A549 (cell line): ENCODE measurements around the gene CADPS2. TPM values are rescaled to one million over a fixed set of nuclear protein-coding genes. Genes with fewer than 3 reads are reported as not detected.

Experiments used
- ATAC-seq, 2 experiments: fragments of 200-7000 bp in 1 of 2; fragments of >200 bp in 1 of 2; cut with Nextera tagmentation in 1 of 2; cut with Tn5 transposase in 1 of 2; 3 replicates each; pipeline versions ENCODE4 v1.8.0 to v1.9.1; 2018 to 2020; ENCODE audit warnings: mild to moderate bottlenecking in 1 of 2, moderate library complexity in 1 of 2
- CTCF ChIA-PET: fragments of 300-600 bp; sonication (Branson Sonifier 250); formaldehyde crosslinking; extraction: SDS; loops from one replicate; lab custom pipeline; 2021; ENCODE audit warnings: antibody characterized with exemption, inconsistent platforms; lab: Yijun Ruan, JAX
- POLR2A ChIA-PET: fragments of 350-600 bp; formaldehyde crosslinking; extraction: SDS; loops from one replicate; lab custom pipeline; 2021; ENCODE audit warnings: antibody characterized with exemption, inconsistent platforms; lab: Yijun Ruan, JAX
- DNase-seq, 2 experiments: peaks; one replicate each; pipeline versions ENCODE4 v3.0.0 to v3.0.0-alpha.2; 2011 to 2016; ENCODE audit warnings: low read depth in 1 of 2, low spot score in 1 of 2
- FAIRE-seq: peaks from 2 replicates; lab custom pipeline; 2011; peaks lifted over from hg19 to GRCh38; lab: Jason Lieb, UNC
- H3K27ac ChIP-seq, 2 experiments: fragments of >200 bp; sonication (Bioruptor Twin); formaldehyde crosslinking; 3 replicates each; pipeline ENCODE4 v1.5.1; 2016 to 2017
- H3K4me1 ChIP-seq: fragments of >200 bp; sonication (Bioruptor Twin); formaldehyde crosslinking; 3 replicates; pipeline ENCODE4 v1.6.1; 2016
- H3K4me2 ChIP-seq: fragments of >200 bp; sonication (Bioruptor Twin); formaldehyde crosslinking; 3 replicates; pipeline ENCODE4 v1.6.1; 2016
- H3K4me3 ChIP-seq: fragments of >200 bp; sonication (Bioruptor Twin); formaldehyde crosslinking; 3 replicates; pipeline ENCODE4 v1.5.1; 2016
- H3K9me3 ChIP-seq: fragments of >200 bp; sonication (Bioruptor Twin); formaldehyde crosslinking; 3 replicates; pipeline ENCODE4 v1.6.1; 2016
- BHLHE40 ChIP-seq: IDR thresholded peaks from 2 replicates; pipeline ENCODE4 v1.6.1; 2012; ENCODE audit warnings: low read depth, low read length, inconsistent platforms
- CBX2 ChIP-seq: fragments of 200-600 bp; sonication (generic); IDR thresholded peaks from 2 replicates; pipeline ENCODE4 v1.6.1; 2016; ENCODE audit warnings: low read depth, mild to moderate bottlenecking, borderline replicate concordance
- CHD2 ChIP-seq: fragments of 150-350 bp; IDR thresholded peaks from 2 replicates; pipeline ENCODE4 v1.6.1; 2014; ENCODE audit warnings: low read length; ENCODE audit not compliant: partially characterized antibody
- EHF ChIP-seq: fragments of 250-450 bp; sonication (Bioruptor Pico); IDR thresholded peaks from 2 replicates; pipeline ENCODE4 v1.5.0; 2020; ENCODE audit warnings: mild to moderate bottlenecking
- EP300 ChIP-seq, 2 experiments: fragments of >200 bp; sonication (Bioruptor Twin); formaldehyde crosslinking; IDR thresholded peaks; 2 replicates in 1 of 2; 3 replicates in 1 of 2; pipeline ENCODE4 v1.6.1; 2016 to 2017
- ESRRA ChIP-seq: fragments of 150-350 bp; IDR thresholded peaks from 2 replicates; pipeline ENCODE4 v1.6.1; 2014; ENCODE audit warnings: mild to moderate bottlenecking, low read length, borderline replicate concordance
- GATA3 ChIP-seq: IDR thresholded peaks from 2 replicates; pipeline ENCODE4 v1.6.1; 2012; ENCODE audit warnings: borderline replicate concordance
- HEYL ChIP-seq: fragments of 250-450 bp; sonication (Bioruptor Pico); IDR thresholded peaks from 2 replicates; pipeline ENCODE4 v1.8.0; 2021; ENCODE audit warnings: mild to moderate bottlenecking, moderate library complexity
- HOXB13 ChIP-seq: fragments of 250-450 bp; sonication (Bioruptor Pico); IDR thresholded peaks from 2 replicates; pipeline ENCODE4 v1.5.0; 2020; ENCODE audit warnings: low read depth, mild to moderate bottlenecking, moderate library complexity
- JUN ChIP-seq, 2 experiments: fragments of >200 bp; sonication (Bioruptor Twin); formaldehyde crosslinking; IDR thresholded peaks; 2 replicates in 1 of 2; 3 replicates in 1 of 2; pipeline ENCODE4 v1.6.1; 2016 to 2017
- KDM1A ChIP-seq: fragments of 200-600 bp; sonication (generic); IDR thresholded peaks from 2 replicates; pipeline ENCODE4 v1.6.1; 2016; ENCODE audit warnings: low read depth, mild to moderate bottlenecking
- KDM5A ChIP-seq: fragments of 200-600 bp; sonication (generic); IDR thresholded peaks from 2 replicates; pipeline ENCODE4 v1.6.1; 2016; ENCODE audit warnings: antibody characterized with exemption, mild to moderate bottlenecking
- NFE2L2 ChIP-seq: fragments of 150-350 bp; conservative IDR thresholded peaks from 2 replicates; pipeline ENCODE4 v1.6.1; 2014; ENCODE audit warnings: low read length
- POLR2A ChIP-seq: IDR thresholded peaks from 2 replicates; pipeline ENCODE4 v1.6.1; 2012; ENCODE audit warnings: mild to moderate bottlenecking, low read length
- RAD21 ChIP-seq, 2 experiments: fragments of >200 bp in 1 of 2; sonication (Bioruptor Twin) in 1 of 2; formaldehyde crosslinking in 1 of 2; IDR thresholded peaks in 1 of 2; conservative IDR thresholded peaks in 1 of 2; 2 replicates in 1 of 2; 3 replicates in 1 of 2; pipeline ENCODE4 v1.6.1; 2012 to 2018; ENCODE audit warnings: inconsistent platforms in 1 of 2
- RNF2 ChIP-seq: fragments of 200-600 bp; sonication (generic); IDR thresholded peaks from 2 replicates; pipeline ENCODE4 v1.6.1; 2016; ENCODE audit warnings: low read depth, mild to moderate bottlenecking, antibody characterized with exemption, moderate library complexity, borderline replicate concordance
- SMC3 ChIP-seq: fragments of >200 bp; sonication (Bioruptor Twin); formaldehyde crosslinking; IDR thresholded peaks from 3 replicates; pipeline ENCODE4 v1.6.1; 2018; ENCODE audit warnings: inconsistent platforms
- SREBF2 ChIP-seq: fragments of 450-650 bp; IDR thresholded peaks from 2 replicates; pipeline ENCODE4 v1.6.1; 2014; ENCODE audit warnings: mild to moderate bottlenecking, moderate library complexity
- TFCP2L1 ChIP-seq: fragments of 250-450 bp; sonication (Bioruptor Pico); IDR thresholded peaks from 2 replicates; pipeline ENCODE4 v1.5.0; 2021; ENCODE audit warnings: mild to moderate bottlenecking
- ZNF302 ChIP-seq: fragments of 250-450 bp; sonication (Bioruptor Pico); IDR thresholded peaks from 2 replicates; pipeline ENCODE4 v1.9.0; 2021; ENCODE audit warnings: inconsistent platforms, mild to moderate bottlenecking, moderate library complexity
- WGBS: methylation state at CpG from one replicate; pipeline ENCODE4 v1.1.6; 2017; ENCODE audit errors: missing lambda C conversion rate; 5-methylcytosine and 5-hydroxymethylcytosine counted together
- polyA plus RNA-seq, 4 experiments: library from polyadenylated mRNA; depleted of rRNA in 3 of 4; stranded (reverse); fragments of >200 nt; fragmentation: RNase III in 1 of 4; extraction: RNeasy Plus Mini Kit Qiagen cat#74134 plus additional on column Dnase treatment in 1 of 4; gene quantifications; 2 replicates in 3 of 4; 3 replicates in 1 of 4; pipeline ENCODE4 v1.2.3, GENCODE V29; 2011 to 2017
- TF ChIP-seq, protein P1 (sequence below): IDR thresholded peaks from 2 replicates; pipeline ENCODE4 v1.6.1; 2012
- TF ChIP-seq, protein P2 (sequence below): fragments of 250-450 bp; sonication (Bioruptor Pico); IDR thresholded peaks from 2 replicates; pipeline ENCODE4 v1.5.0; 2021; ENCODE audit warnings: mild to moderate bottlenecking, moderate library complexity, borderline replicate concordance
- TF ChIP-seq, protein P3 (sequence below): fragments of >200 bp; sonication (Bioruptor Twin); formaldehyde crosslinking; IDR thresholded peaks from 2 replicates; pipeline ENCODE4 v1.6.1; 2016
- TF ChIP-seq, protein P4 (sequence below): fragments of >200 bp; sonication (Bioruptor Twin); formaldehyde crosslinking; IDR thresholded peaks from 3 replicates; pipeline ENCODE4 v1.5.1; 2016
- TF ChIP-seq, protein P5 (sequence below): fragments of 150-350 bp; IDR thresholded peaks from 2 replicates; pipeline ENCODE4 v1.6.1; 2014; ENCODE audit warnings: low read depth, mild to moderate bottlenecking, low read length

CADPS2 gene
- polyA plus RNA-seq, 2 of the 4 experiments (the other 2 are of a cell fraction): 0.04 to 0.10 TPM

DNA sequence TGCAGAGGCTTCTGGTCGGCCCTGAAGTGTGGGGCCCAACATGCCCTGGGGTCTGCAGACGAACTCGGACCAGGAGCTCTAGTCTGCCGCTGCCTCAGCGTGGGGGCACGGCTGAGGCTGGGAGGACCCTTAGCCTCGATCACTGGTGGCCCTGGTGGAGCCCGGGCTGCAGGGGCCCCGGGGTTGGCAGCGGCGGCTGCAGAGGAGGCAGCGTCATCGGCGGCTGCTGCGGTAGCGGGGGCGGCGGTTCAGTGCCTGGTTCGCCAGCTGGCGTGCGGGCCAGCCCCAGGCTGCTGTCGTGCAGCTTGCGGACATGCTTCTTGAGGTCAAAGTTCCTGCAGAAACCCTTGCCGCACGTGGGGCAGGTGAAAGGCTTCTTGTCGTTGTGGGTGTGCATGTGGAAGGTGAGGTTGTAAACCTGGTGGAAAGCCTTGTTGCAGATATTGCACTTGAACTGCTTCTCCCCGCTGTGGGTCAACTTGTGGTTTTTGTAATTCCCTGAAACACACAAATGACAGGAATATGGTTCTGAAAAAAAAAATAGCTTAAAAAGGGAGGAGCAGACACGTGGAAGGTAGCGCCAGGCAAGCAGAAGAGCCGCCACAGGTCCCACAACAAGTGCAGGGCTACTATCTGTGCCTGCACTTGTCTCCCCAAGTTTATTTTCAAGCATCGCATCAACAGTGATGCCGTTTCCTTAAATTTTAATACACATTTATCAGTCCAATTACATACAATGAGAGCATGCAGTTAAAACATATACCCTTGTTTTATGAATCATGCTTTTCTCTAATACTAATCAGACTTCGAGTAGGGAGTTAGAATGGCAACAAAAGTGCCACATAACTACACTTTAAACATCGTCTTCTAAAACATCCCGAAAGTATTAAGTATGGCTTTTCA lies 584.2 kb downstream of the CADPS2 start:
- TF ChIP-seq KDM1A (no peak), SREBF2 (no peak), HEYL (CRISPR knock-in tag) (no peak), EP300 (IDR thresholded peaks at IDR 0.05) (no peak), SMC3 (no peak), NFE2L2 (no peak), RAD21 (conservative IDR thresholded peaks at IDR 0.05 in 1 of 2, IDR thresholded peaks at IDR 0.05 in 1 of 2) (no peak), RNF2 (no peak), EHF (CRISPR knock-in tag) (no peak), ESRRA (no peak)
- TF ChIP-seq, protein P1, sequence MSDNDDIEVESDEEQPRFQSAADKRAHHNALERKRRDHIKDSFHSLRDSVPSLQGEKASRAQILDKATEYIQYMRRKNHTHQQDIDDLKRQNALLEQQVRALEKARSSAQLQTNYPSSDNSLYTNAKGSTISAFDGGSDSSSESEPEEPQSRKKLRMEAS: no peak
- no peak for ATAC-seq

DNA sequence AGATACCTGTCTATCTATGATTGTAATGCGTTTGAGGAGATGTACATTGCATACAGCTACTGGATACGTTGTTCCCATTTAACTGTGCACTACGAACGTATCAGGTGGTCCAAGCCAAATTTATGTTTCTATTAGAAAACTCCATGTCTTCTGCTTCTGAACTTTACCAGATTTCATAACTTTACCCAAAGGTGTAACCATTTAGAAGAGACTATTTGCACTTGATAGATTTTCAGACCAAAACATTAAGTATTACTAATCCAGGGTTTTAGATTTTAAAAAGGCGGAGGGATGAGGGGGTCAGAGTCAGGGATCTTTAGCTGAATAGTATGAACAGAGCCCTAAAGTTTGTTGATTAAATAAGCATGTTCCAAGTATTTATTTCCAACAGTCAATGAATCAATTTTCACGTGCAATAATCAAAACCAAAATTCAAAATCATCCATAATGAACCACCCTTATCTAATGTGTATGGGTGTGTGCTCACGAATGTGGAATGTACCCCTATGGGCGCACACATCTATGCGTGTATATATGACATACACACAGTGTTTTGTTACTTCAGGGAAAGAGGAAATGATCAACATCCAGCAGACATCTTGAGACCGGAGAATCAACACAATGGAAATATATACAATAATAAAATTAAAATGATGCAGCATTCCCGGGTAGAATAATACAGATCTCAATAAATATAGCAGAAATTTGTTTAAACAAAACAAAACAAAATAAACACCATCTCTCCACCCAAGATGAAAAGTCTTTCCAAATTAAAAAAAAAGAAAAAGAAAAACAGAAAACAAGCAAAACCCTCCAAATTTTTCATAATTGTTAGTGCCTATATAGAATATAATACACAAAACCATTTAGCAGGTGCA lies 585.1 kb downstream of the CADPS2 start:
- H3K9me3 ChIP-seq: no peaks in the 10 kb centered on the region; the same call in 2 of the 3 replicates
- CTCF ChIA-PET: no interaction called here
- H3K27ac ChIP-seq: no peak overlapping the region
- FAIRE-seq: no peak
- 17% methylated on average over 11 of the region's 11 CpGs for WGBS
- no peaks in the 10 kb centered on the region for H3K4me1 ChIP-seq
- H3K4me2 ChIP-seq: no peak overlapping the region
- no peak overlapping the region for H3K4me3 ChIP-seq
- TF ChIP-seq, protein P2, sequence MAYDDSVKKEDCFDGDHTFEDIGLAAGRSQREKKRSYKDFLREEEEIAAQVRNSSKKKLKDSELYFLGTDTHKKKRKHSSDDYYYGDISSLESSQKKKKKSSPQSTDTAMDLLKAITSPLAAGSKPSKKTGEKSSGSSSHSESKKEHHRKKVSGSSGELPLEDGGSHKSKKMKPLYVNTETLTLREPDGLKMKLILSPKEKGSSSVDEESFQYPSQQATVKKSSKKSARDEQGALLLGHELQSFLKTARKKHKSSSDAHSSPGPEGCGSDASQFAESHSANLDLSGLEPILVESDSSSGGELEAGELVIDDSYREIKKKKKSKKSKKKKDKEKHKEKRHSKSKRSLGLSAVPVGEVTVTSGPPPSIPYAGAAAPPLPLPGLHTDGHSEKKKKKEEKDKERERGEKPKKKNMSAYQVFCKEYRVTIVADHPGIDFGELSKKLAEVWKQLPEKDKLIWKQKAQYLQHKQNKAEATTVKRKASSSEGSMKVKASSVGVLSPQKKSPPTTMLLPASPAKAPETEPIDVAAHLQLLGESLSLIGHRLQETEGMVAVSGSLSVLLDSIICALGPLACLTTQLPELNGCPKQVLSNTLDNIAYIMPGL (CRISPR knock-in tag): no peak
- TF ChIP-seq ESRRA: no peak
- no peak for TF ChIP-seq BHLHE40
- TF ChIP-seq JUN (IDR thresholded peaks at IDR 0.05): no peak
- TF ChIP-seq, protein P3, sequence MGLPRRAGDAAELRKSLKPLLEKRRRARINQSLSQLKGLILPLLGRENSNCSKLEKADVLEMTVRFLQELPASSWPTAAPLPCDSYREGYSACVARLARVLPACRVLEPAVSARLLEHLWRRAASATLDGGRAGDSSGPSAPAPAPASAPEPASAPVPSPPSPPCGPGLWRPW: no peak
- no peak for TF ChIP-seq KDM5A
- no peak for TF ChIP-seq CBX2
- no peak for TF ChIP-seq CHD2
- TF ChIP-seq POLR2A: no peak
- TF ChIP-seq, protein P4, sequence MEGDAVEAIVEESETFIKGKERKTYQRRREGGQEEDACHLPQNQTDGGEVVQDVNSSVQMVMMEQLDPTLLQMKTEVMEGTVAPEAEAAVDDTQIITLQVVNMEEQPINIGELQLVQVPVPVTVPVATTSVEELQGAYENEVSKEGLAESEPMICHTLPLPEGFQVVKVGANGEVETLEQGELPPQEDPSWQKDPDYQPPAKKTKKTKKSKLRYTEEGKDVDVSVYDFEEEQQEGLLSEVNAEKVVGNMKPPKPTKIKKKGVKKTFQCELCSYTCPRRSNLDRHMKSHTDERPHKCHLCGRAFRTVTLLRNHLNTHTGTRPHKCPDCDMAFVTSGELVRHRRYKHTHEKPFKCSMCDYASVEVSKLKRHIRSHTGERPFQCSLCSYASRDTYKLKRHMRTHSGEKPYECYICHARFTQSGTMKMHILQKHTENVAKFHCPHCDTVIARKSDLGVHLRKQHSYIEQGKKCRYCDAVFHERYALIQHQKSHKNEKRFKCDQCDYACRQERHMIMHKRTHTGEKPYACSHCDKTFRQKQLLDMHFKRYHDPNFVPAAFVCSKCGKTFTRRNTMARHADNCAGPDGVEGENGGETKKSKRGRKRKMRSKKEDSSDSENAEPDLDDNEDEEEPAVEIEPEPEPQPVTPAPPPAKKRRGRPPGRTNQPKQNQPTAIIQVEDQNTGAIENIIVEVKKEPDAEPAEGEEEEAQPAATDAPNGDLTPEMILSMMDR: no peak
- TF ChIP-seq, protein P5, sequence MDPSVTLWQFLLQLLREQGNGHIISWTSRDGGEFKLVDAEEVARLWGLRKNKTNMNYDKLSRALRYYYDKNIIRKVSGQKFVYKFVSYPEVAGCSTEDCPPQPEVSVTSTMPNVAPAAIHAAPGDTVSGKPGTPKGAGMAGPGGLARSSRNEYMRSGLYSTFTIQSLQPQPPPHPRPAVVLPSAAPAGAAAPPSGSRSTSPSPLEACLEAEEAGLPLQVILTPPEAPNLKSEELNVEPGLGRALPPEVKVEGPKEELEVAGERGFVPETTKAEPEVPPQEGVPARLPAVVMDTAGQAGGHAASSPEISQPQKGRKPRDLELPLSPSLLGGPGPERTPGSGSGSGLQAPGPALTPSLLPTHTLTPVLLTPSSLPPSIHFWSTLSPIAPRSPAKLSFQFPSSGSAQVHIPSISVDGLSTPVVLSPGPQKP: no peak
- TF ChIP-seq GATA3: no peak
- TF ChIP-seq ZNF302 (CRISPR knock-in tag): no peak
- TF ChIP-seq HOXB13: no peak
- no peak for TF ChIP-seq TFCP2L1 (CRISPR knock-in tag)
- TF ChIP-seq, all 56 proteins: peak for 0
- POLR2A ChIA-PET: no interaction called here
- DNase-seq (no peak), ATAC-seq (no peak)

More for the DNA sequence above, 584.2 kb downstream of the CADPS2 start:
- FAIRE-seq: no peak
- Histone ChIP-seq H3K4me1 (no peaks in the 10 kb centered on the region), H3K9me3 (no peaks in the 10 kb centered on the region; the same call in 2 of the 3 replicates), H3K27ac (no peak overlapping the region), H3K4me3 (no peak overlapping the region), H3K4me2 (no peak overlapping the region)
- POLR2A ChIA-PET: no interaction called here
- no peak for DNase-seq
- CTCF ChIA-PET: no interaction called here
- WGBS: 23% methylated on average over 23 of the region's 35 CpGs
